K562 (cell line): Measurements from ENCODE around the gene STIM1. TPM values are rescaled to one million over a fixed set of nuclear protein-coding genes. Genes with fewer than 3 reads are reported as not detected.

Source experiments
- CCAR2 ChIP-seq: fragments of 200-400 bp; formaldehyde crosslinking; IDR thresholded peaks from 2 replicates; pipeline ENCODE4 v1.6.1; 2017; ENCODE audit warnings: mild to moderate bottlenecking, low read depth, low read length
- ELK1 ChIP-seq: sonication (generic); formaldehyde crosslinking; IDR thresholded peaks from 2 replicates; pipeline ENCODE4 v1.8.1; 2022; ENCODE audit warnings: missing genetic modification reagents
- KDM1A ChIP-seq, 2 experiments: fragments of 450-650 bp; IDR thresholded peaks; 2 replicates each; pipeline ENCODE4 v1.6.1; 2016; ENCODE audit warnings: mild to moderate bottlenecking in 2 of 2
- KLF6 ChIP-seq: fragments of 250-450 bp; sonication (Bioruptor Pico); IDR thresholded peaks from 2 replicates; pipeline ENCODE4 v1.4.0; 2020; ENCODE audit warnings: mild to moderate bottlenecking, moderate library complexity, borderline replicate concordance
- NR2C1 ChIP-seq, 2 experiments: fragments of 450-650 bp; IDR thresholded peaks; 2 replicates each; pipeline ENCODE4 v1.6.1; 2017; ENCODE audit warnings: mild to moderate bottlenecking in 2 of 2, antibody characterized with exemption in 1 of 2, inconsistent platforms in 1 of 2, missing compliant biosample characterization in 1 of 2, missing genetic modification characterization in 1 of 2
- RFX1 ChIP-seq: fragments of 450-650 bp; IDR thresholded peaks from 2 replicates; pipeline ENCODE4 v1.6.1; 2016; ENCODE audit warnings: mild to moderate bottlenecking, moderate library complexity
- ZC3H8 ChIP-seq: fragments of 450-650 bp; IDR thresholded peaks from 2 replicates; pipeline ENCODE4 v1.6.1; 2017
- ZNF318 ChIP-seq, 2 experiments: fragments of 450-650 bp; IDR thresholded peaks; 2 replicates each; pipeline ENCODE4 v1.6.1; 2016; ENCODE audit warnings: mild to moderate bottlenecking in 2 of 2, borderline replicate concordance in 1 of 2, low read depth in 1 of 2, moderate library complexity in 1 of 2
- ZNF583 ChIP-seq: fragments of 250-450 bp; sonication (Bioruptor Pico); IDR thresholded peaks from 2 replicates; pipeline ENCODE4 v1.4.0; 2020
- polyA plus RNA-seq, 8 experiments: library from polyadenylated mRNA; depleted of rRNA in 4 of 8; stranded (reverse) in 5 of 8; unstranded in 3 of 8; fragments of >200 nt; fragmentation: Nextera tagmentation in 2 of 8; fragmentation: Illumina TruSeq in 1 of 8; extraction: Ambion mirVana in 2 of 8; extraction: Trizol in 1 of 8; gene quantifications; 2 replicates each; pipeline versions ENCODE4 v1.2.1 to v1.2.3, GENCODE V29; 2011 to 2014; ENCODE audit warnings: inconsistent platforms in 1 of 8, missing spikeins in 1 of 8
- total RNA-seq, 7 experiments: library from RNA; depleted of rRNA in 6 of 7; stranded (reverse); fragments of >200 nt in 6 of 7; fragmentation: Illumina TruSeq in 2 of 7; extraction: Trizol in 2 of 7; gene quantifications; 2 replicates each; pipeline versions ENCODE4 v1.2.1 to v1.2.3, GENCODE V29; 2011 to 2021; ENCODE audit warnings: low replicate concordance in 1 of 7
- TF ChIP-seq, protein P1 (sequence below): fragments of 250-450 bp; sonication (Bioruptor Pico); IDR thresholded peaks from 2 replicates; pipeline ENCODE4 v1.5.0; 2021

STIM1 gene
- total and polyA plus RNA-seq, 9 of the 15 experiments (the other 6 are each of a cell fraction or from before 2014, with no cell fraction given), result 7.7 to 50.5 (median 22.5) TPM

DNA sequence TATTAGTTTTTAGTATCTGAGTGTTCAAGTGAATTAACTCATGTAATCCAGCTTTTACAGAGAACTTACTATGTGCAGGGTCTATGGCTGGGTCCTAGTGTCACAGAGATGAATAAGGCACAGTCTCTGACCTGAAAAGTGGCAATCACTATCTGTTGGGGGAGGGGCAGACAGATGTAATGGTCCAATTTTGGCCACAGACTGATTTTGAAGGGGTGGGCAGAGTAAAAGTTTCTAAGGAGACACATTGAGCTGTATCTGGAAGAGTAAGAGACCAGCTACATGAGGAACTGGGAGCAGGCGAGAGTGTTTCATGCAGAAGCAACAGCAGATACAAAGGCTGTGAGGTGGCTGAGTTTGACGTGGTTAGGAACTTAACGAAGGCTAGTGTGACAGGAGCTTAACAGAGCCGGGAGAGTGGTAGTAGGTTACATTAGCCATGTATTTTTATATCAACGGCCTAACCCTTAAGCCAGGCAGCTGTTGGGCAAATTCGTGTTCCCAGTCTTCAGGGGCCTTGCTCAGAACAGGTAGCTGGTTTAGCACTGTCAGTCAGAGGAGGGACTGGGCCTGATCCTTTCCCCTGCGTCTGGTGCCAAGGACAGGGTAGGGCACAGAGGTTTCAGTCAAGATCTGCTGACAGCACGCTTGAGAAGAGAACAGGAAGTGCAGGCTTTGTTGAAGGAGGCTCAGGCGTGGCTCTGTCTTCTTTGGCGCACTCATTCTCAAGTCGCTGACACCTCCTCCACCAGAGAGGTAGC is 1.4 kb upstream of the STIM1 start (continued):
- TF ChIP-seq ZNF318 (IDR thresholded peaks at IDR 0.05; ENCODE audit: borderline replicate concordance in 1 of 2, low read depth in 1 of 2) (no peak), RFX1 (no peak), NR2C1 (IDR thresholded peaks at IDR 0.05) (no peak), NR2C1 (tag; IDR thresholded peaks at IDR 0.05) (0 out of 2 replicates have a peak, but pooled peaks have one; percentile 14), ELK1 (CRISPR knock-in tag) (no peak), ZNF583 (peak; percentile 58; the same call in 1 of the 2 replicates), KDM1A (IDR thresholded peaks at IDR 0.05) (0 out of 4 replicates have a peak, but pooled peaks of 1 of the 2 experiments have one; percentile 3), KLF6 (CRISPR knock-in tag) (0 out of 2 replicates have a peak, but pooled peaks have one; percentile 13), ZC3H8 (no peak), CCAR2 (no peak)
- TF ChIP-seq, protein P1, sequence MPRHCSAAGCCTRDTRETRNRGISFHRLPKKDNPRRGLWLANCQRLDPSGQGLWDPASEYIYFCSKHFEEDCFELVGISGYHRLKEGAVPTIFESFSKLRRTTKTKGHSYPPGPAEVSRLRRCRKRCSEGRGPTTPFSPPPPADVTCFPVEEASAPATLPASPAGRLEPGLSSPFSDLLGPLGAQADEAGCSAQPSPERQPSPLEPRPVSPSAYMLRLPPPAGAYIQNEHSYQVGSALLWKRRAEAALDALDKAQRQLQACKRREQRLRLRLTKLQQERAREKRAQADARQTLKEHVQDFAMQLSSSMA (CRISPR knock-in tag), result no peak
